Measurements from ENCODE around the gene UROC1. TPM values are rescaled to one million over a fixed set of nuclear protein-coding genes. Genes with fewer than 3 reads are reported as not detected.

UROC1 gene
- total and polyA plus RNA-seq, 5 donors from 2014 or later: not detected

DNA sequence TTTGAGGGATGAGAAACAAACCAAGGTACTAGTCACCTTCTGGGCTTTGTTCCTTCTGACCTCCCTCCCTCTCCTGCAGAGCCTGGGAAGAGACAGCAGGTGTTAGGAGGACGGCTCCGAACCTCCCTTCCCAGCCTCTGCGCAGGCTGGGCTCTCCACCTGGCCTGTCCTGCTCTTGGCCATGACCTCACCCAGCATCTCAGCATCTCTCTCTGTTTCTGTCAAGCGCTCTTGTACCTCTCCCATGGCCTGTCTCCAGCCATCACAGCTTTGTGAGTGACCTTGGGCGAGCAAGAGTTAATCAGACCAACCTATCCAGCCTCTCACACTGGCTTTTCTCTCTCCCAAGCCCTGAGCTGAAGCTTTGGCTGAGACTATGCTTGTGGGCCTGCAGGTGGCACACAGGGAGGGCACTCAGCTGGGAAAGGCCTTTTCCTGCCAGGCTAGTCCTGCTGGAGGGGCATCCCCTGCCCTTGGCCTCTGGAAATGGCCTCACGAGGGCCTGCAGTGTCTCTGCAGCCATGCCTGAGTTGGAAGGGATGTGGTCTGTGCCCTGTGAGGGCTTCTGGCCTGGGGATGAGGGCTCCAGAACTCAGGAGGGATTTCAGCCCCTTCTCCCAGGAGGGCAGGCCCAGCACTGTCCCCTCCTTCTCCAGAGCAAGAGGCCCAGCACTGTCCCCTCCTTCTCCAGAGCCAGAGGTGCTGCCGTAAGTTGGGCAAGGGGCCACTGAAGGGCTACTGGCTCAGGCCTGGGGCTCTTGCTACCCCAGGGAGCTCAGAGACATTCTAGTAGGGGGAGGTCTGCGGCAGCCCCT, 8.5 kb upstream of the UROC1 start:
- Histone ChIP-seq H3K36me3 (ENCODE audit: control insufficient read depth, insufficient read depth, low read length) (no peaks in the 10 kb centered on the region), H3K4me1 (ENCODE audit: control insufficient read depth, insufficient read depth, low read length, poor library complexity, severe bottlenecking) (no peaks in the 10 kb centered on the region), H3K27ac (ENCODE audit: insufficient read depth, low read length, poor library complexity, severe bottlenecking) (no peak overlapping the region), H3K27me3 (ENCODE audit: control insufficient read depth, insufficient read depth, low read length) (no peaks in the 10 kb centered on the region), H3K4me3 (ENCODE audit: low read depth, low read length) (no peak overlapping the region), H3K9me3 (ENCODE audit: control insufficient read depth in 2 of 2, low read length in 2 of 2) (no peaks in the 10 kb centered on the region)
- Mint-ChIP-seq H3K27ac (no peak overlapping the region), H3K36me3 (no peaks in the 10 kb centered on the region), H3K9me3 (peaks cover 0 to 2% (median 0%) of the 10 kb centered on the region in 7 donors), H3K27me3 (peaks cover 6% of the 10 kb centered on the region), H3K4me1 (peaks cover 0 to 2% (median 0%) of the 10 kb centered on the region in 4 donors), H3K4me3 (no peak overlapping the region)
- ATAC-seq (ENCODE audit: low read depth in 2 of 2) (no peak), DNase-seq (no peak)

DNA sequence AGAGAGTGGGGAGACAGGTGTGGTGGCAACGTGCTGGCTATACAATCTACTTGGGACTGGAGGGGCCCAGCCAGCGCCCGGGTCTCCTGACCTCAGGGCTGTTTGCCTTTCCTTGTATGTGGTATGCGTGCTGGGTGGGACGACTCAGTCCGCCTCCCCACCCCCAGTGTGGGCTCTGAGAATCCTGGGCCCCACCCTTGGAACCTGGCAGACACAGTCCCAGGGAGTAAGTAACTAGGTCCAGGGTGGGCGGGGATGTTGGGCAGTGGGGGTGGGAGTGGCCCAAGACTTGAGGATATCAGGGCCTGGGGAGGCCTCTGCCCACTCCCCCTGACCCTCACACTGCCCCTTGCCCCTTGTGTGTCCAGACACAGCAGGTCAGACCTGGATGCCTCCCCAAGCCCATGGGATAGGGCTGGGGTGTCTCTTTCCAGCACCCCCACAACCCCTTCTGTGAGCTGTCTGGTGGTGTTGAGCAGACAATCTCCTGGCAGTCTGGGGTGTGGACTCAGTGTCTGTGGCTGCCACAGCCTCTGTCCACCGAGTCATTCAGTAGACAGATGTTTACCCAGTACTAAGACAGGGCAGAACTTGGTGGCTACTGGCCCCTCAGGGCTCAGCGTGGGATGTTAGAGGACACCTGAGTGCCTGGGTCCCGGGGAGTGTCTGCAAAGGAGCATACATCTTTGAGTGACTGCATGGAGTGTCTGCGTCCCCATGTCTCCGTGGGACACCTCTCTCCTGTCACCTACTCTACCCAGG, 7.7 kb upstream of the UROC1 start:
- DNase-seq: no peak
- no peaks in the 10 kb centered on the region for H3K36me3 Mint-ChIP-seq

DNA sequence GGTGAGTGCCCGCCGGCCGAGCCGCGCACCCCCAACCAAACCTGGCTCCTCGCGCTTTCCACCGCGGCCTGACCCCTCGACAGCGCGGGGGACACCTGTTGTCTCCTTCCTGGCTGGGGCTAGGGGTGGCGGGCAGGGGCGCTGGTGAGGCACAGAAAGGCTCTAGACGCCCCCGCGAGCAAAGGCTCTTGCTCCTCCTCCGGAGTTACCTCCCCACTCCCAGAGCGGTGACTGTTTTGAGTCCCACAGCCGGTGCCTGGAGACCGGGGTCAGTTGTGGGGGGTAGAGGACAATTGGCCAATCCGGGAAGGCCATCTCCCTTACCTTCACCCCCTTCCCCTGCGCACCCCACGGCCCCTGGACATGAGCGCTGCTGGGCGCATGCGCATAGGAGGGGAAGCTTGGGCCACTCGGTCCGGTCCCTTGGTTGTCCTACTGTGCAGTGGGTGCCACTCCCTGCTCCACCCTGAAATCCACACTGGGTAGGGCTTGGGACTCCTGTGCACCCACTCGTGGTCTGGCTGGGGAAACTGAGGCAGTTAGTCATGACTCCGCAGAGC, 6.9 kb upstream of the UROC1 start:
- Histone ChIP-seq H3K27me3 (ENCODE audit: control insufficient read depth, insufficient read depth, low read length) (no peaks in the 10 kb centered on the region), H3K4me1 (ENCODE audit: control insufficient read depth, insufficient read depth, low read length, poor library complexity, severe bottlenecking) (no peaks in the 10 kb centered on the region), H3K9me3 (ENCODE audit: control insufficient read depth in 2 of 2, low read length in 2 of 2) (no peaks in the 10 kb centered on the region), H3K27ac (ENCODE audit: insufficient read depth, low read length, poor library complexity, severe bottlenecking) (no peak overlapping the region), H3K36me3 (ENCODE audit: control insufficient read depth, insufficient read depth, low read length) (no peaks in the 10 kb centered on the region), H3K4me3 (ENCODE audit: low read depth, low read length) (no peak overlapping the region)
- Mint-ChIP-seq H3K27me3 (peaks cover 6% of the 10 kb centered on the region), H3K9me3 (no peaks in the 10 kb centered on the region), H3K36me3 (no peaks in the 10 kb centered on the region), H3K4me1 (peaks cover 0 to 2% (median 0%) of the 10 kb centered on the region in 4 donors), H3K27ac (no peak overlapping the region), H3K4me3 (no peak overlapping the region)
- DNase-seq (no peak), ATAC-seq (ENCODE audit: low read depth in 2 of 2) (no peak)

More for the DNA sequence above, 7.7 kb upstream of the UROC1 start:
- ATAC-seq (ENCODE audit: low read depth in 2 of 2): no peak
- peaks cover 0 to 2% (median 0%) of the 10 kb centered on the region in 4 donors for H3K4me1 Mint-ChIP-seq
- H3K27me3 Mint-ChIP-seq: peaks cover 6% of the 10 kb centered on the region
- no peak overlapping the region for H3K4me3 Mint-ChIP-seq
- Histone ChIP-seq H3K27ac (ENCODE audit: insufficient read depth, low read length, poor library complexity, severe bottlenecking) (no peak overlapping the region), H3K4me1 (ENCODE audit: control insufficient read depth, insufficient read depth, low read length, poor library complexity, severe bottlenecking) (no peaks in the 10 kb centered on the region), H3K36me3 (ENCODE audit: control insufficient read depth, insufficient read depth, low read length) (no peaks in the 10 kb centered on the region), H3K9me3 (ENCODE audit: control insufficient read depth in 2 of 2, low read length in 2 of 2) (no peaks in the 10 kb centered on the region), H3K4me3 (ENCODE audit: low read depth, low read length) (no peak overlapping the region), H3K27me3 (ENCODE audit: control insufficient read depth, insufficient read depth, low read length) (no peaks in the 10 kb centered on the region)
- peaks cover 0 to 1% (median 0%) of the 10 kb centered on the region in 7 donors for H3K9me3 Mint-ChIP-seq
- H3K27ac Mint-ChIP-seq: no peak overlapping the region

DNA sequence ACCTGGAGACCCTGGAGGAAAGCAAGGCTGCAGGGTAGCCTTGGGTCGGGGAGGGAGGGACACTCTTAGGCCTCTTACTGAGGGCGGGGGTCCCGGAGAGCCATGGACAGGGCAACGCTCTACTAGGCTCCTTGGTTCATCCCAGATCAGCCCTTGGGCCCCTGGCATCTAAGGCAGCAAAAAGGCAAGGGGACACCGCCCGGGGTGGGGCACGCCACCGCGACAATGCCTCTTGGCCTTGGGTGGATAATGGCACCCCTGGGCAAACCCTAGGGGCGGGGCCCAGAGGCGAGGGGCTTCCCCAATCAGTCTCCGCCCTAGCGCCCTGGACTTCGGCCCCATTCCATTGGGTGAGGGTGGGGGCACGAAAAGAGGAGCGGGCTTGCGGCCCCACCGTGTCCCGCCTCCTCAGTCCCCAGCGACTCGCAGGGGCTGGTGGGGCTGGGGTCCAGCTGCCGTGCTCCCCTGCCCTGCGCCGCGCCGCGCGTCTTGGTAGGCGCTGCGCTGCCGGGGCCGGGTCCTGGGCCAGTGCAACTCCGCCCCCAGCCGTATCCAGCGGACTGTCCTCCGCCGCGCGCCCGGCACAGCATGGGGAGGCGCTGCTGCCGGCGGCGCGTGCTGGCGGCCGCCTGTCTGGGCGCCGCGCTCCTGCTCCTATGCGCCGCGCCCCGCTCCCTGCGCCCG, 6.3 kb upstream of the UROC1 start, which contains the start of gene CHST13:
TSS of gene CHST13 (plus strand) at position 411 of the 684 bp plus-strand sequence. CDS start at position 589, 178 bp downstream.
- peaks cover 6% of the 10 kb centered on the region for H3K27me3 Mint-ChIP-seq
- Histone ChIP-seq H3K27ac (ENCODE audit: insufficient read depth, low read length, poor library complexity, severe bottlenecking) (no peak within 1 kb of the TSS), H3K4me1 (ENCODE audit: control insufficient read depth, insufficient read depth, low read length, poor library complexity, severe bottlenecking) (no peaks in the 10 kb centered on the region), H3K9me3 (ENCODE audit: control insufficient read depth in 2 of 2, low read length in 2 of 2) (no peaks in the 10 kb centered on the region), H3K27me3 (ENCODE audit: control insufficient read depth, insufficient read depth, low read length) (no peaks in the 10 kb centered on the region), H3K4me3 (ENCODE audit: low read depth, low read length) (no peak within 1 kb of the TSS), H3K36me3 (ENCODE audit: control insufficient read depth, insufficient read depth, low read length) (no peaks in the 10 kb centered on the region)
- no peak within 1 kb of the TSS for H3K27ac Mint-ChIP-seq
- ATAC-seq (ENCODE audit: low read depth in 2 of 2) (no peak), DNase-seq (no peak)
- no peaks in the 10 kb centered on the region for H3K9me3 Mint-ChIP-seq
- peaks cover 0 to 2% (median 0%) of the 10 kb centered on the region in 4 donors for H3K4me1 Mint-ChIP-seq
- no peaks in the 10 kb centered on the region for H3K36me3 Mint-ChIP-seq
- H3K4me3 Mint-ChIP-seq: no peak within 1 kb of the TSS

DNA sequence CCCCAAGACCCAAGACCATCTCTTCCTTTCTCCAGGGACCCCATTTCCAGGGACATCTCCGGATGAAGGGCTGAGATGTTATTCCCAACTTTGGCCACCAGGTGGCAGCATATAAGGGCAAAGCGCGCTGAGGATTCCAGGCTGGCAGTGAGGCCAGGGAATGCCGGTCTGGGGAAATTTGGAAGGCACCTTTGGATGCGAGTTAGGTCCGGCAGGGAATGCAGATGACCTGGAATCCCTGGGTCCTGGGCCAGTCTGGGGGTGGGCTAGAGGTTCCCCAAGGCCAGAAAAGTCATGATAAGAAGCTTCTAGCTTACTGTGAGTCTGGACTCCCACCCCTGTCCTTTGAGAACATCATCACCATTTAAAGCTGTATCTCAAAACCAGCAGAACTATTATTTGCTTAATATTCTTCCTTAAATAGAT, 4.8 kb upstream of the UROC1 start:
- Mint-ChIP-seq H3K4me3 (no peak overlapping the region), H3K27ac (peak overlapping the region in 1 of 3 donors; percentile 15), H3K9me3 (no peaks in the 10 kb centered on the region), H3K27me3 (peaks cover 6% of the 10 kb centered on the region), H3K36me3 (no peaks in the 10 kb centered on the region), H3K4me1 (peaks cover 0 to 2% (median 0%) of the 10 kb centered on the region in 4 donors)
- Histone ChIP-seq H3K27ac (ENCODE audit: insufficient read depth, low read length, poor library complexity, severe bottlenecking) (no peak overlapping the region), H3K4me3 (ENCODE audit: low read depth, low read length) (no peak overlapping the region), H3K36me3 (ENCODE audit: control insufficient read depth, insufficient read depth, low read length) (no peaks in the 10 kb centered on the region), H3K27me3 (ENCODE audit: control insufficient read depth, insufficient read depth, low read length) (no peaks in the 10 kb centered on the region), H3K9me3 (ENCODE audit: control insufficient read depth in 2 of 2, low read length in 2 of 2) (no peaks in the 10 kb centered on the region), H3K4me1 (ENCODE audit: control insufficient read depth, insufficient read depth, low read length, poor library complexity, severe bottlenecking) (no peaks in the 10 kb centered on the region)
- ATAC-seq (ENCODE audit: low read depth in 2 of 2): no peak
- DNase-seq: peak in 2 of 3 donors; percentile 25

DNA sequence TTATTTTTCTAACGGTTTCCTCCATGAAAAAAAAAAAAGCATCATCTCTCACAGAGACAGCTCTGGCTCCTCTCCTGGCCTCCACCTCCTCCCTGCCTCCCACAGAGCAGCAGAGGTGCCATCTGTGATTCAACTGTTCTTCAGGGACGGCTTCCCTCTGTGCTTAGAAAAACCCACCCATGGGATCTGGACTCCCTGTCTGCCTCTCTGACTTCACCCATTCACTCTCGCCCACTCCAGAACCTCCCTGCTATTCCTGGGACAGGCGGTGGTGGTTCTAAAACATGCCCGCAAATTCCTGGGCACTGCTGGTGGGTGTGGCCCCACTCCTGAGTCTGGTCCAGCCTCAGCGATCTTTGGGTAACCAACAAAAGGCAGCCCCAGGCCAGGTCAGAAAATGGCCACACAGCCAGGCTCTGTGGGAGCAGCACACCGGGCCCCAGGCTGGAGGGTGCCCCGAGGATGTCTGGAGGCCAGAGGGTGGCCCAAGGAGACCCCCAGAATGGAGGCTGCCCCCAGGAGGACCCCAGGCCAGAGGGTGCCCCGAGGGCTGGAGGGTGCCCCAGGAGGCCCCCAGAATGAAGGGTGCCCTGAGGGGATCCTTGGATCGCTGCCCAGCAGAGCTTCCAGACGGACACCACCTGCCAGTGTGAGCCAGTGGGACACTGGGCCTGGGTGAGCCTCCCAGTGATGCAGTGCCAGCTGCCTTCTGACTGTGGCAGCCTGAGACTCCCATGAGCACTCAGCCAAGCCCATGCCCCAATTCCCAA, 3.7 kb upstream of the UROC1 start:
- no peaks in the 10 kb centered on the region for H3K9me3 Mint-ChIP-seq
- peaks cover 6% of the 10 kb centered on the region for H3K27me3 Mint-ChIP-seq
- Histone ChIP-seq H3K4me1 (ENCODE audit: control insufficient read depth, insufficient read depth, low read length, poor library complexity, severe bottlenecking) (no peaks in the 10 kb centered on the region), H3K27ac (ENCODE audit: insufficient read depth, low read length, poor library complexity, severe bottlenecking) (no peak overlapping the region), H3K27me3 (ENCODE audit: control insufficient read depth, insufficient read depth, low read length) (no peaks in the 10 kb centered on the region), H3K9me3 (ENCODE audit: control insufficient read depth in 2 of 2, low read length in 2 of 2) (no peaks in the 10 kb centered on the region), H3K4me3 (ENCODE audit: low read depth, low read length) (no peak overlapping the region), H3K36me3 (ENCODE audit: control insufficient read depth, insufficient read depth, low read length) (no peaks in the 10 kb centered on the region)
- no peak overlapping the region for H3K4me3 Mint-ChIP-seq
- no peak for DNase-seq
- H3K4me1 Mint-ChIP-seq: peaks cover 0 to 2% (median 0%) of the 10 kb centered on the region in 4 donors
- H3K36me3 Mint-ChIP-seq: no peaks in the 10 kb centered on the region
- H3K27ac Mint-ChIP-seq: no peak overlapping the region
- ATAC-seq (ENCODE audit: low read depth in 2 of 2): no peak

Measured in CD4-positive, CD25-positive, alpha-beta regulatory T cell (primary cell).